Breast epithelium (tissue), 3 donors: ENCODE data around the gene CAMKK2.

Experiments
- CTCF ChIP-seq, 3 donors: fragments of 450-650 bp; IDR thresholded peaks; one replicate each; pipeline ENCODE4 v1.5.1; 2016 to 2017; ENCODE audit warnings: antibody characterized with exemption in 3 of 3, mild to moderate bottlenecking in 3 of 3, moderate library complexity in 3 of 3
- POLR2AphosphoS5 ChIP-seq, 3 donors: sonication (generic); formaldehyde crosslinking; IDR thresholded peaks; one replicate each; pipeline ENCODE4 v1.6.1; 2017; ENCODE audit warnings: antibody characterized with exemption in 3 of 3

GRCh38 chr12:121222847-121223246 is 73.7 kb downstream of the CAMKK2 start:
- no peak for TF ChIP-seq CTCF (IDR thresholded peaks at IDR 0.05)
- no peak for TF ChIP-seq POLR2AphosphoS5 (IDR thresholded peaks at IDR 0.05)
